ENCODE results near the gene MCFD2.

DNA sequence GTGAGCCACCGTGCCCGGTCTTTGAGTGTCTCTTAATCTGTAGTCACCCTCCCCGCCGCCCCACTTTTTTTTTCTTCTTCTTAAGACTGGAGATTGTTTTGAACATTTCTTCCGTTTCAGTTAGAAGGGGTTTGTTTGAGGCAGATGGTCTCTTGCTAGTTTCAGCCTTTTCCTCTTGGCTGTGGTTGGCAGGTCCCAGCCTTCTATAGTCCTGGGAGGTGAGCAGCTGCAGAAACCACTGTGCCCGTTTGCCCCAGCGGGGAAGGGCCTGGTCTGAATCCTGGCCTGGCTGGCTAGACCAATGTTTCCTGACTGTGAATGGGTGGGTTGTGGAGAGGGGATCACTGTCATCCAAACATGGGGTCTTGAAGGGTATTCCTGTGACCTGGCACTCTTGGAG lies 30.1 kb upstream of the MCFD2 start:
- TF ChIP-seq, protein P1, sequence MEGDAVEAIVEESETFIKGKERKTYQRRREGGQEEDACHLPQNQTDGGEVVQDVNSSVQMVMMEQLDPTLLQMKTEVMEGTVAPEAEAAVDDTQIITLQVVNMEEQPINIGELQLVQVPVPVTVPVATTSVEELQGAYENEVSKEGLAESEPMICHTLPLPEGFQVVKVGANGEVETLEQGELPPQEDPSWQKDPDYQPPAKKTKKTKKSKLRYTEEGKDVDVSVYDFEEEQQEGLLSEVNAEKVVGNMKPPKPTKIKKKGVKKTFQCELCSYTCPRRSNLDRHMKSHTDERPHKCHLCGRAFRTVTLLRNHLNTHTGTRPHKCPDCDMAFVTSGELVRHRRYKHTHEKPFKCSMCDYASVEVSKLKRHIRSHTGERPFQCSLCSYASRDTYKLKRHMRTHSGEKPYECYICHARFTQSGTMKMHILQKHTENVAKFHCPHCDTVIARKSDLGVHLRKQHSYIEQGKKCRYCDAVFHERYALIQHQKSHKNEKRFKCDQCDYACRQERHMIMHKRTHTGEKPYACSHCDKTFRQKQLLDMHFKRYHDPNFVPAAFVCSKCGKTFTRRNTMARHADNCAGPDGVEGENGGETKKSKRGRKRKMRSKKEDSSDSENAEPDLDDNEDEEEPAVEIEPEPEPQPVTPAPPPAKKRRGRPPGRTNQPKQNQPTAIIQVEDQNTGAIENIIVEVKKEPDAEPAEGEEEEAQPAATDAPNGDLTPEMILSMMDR (IDR thresholded peaks at IDR 0.05; ENCODE audit: low read length): no peak
- no peak for TF ChIP-seq EZH2 (optimal IDR thresholded peaks at IDR 0.05; ENCODE audit: low read depth, low read length)

Measured in MM.1S (cell line).